IMR-90 (cell line): ENCODE results near the gene YPEL5.

Experiments
- BHLHE40 ChIP-seq: fragments of 150-350 bp; IDR thresholded peaks from 2 replicates; pipeline ENCODE4 v1.6.1; 2016; ENCODE audit warnings: mild to moderate bottlenecking, low read depth, low read length
- CTCF ChIP-seq: conservative IDR thresholded peaks from 2 replicates; pipeline ENCODE4 v1.5.1; 2012; ENCODE audit warnings: mild to moderate bottlenecking, low read depth, low read length, improper control_type of control experiment
- ELK1 ChIP-seq: fragments of 150-350 bp; IDR thresholded peaks from 2 replicates; pipeline ENCODE4 v1.6.1; 2016; ENCODE audit warnings: low read depth, mild to moderate bottlenecking, low read length, moderate library complexity, borderline replicate concordance
- MXI1 ChIP-seq: IDR thresholded peaks from 2 replicates; pipeline ENCODE4 v1.6.1; 2012; ENCODE audit warnings: low read depth, mild to moderate bottlenecking, low read length, moderate library complexity, borderline replicate concordance
- RAD21 ChIP-seq: IDR thresholded peaks from 2 replicates; pipeline ENCODE4 v1.6.1; 2012; ENCODE audit warnings: low read length, improper control_type of control experiment
- SMC3 ChIP-seq: fragments of 150-350 bp; IDR thresholded peaks from 2 replicates; pipeline ENCODE4 v1.6.1; 2016; ENCODE audit warnings: low read depth, mild to moderate bottlenecking, antibody characterized with exemption, low read length, moderate library complexity

- TF ChIP-seq SMC3: no peak
- no peak for TF ChIP-seq CTCF
- no peak for TF ChIP-seq BHLHE40
- no peak for TF ChIP-seq ELK1
- TF ChIP-seq MXI1: no peak
- TF ChIP-seq RAD21: no peak
Measured at GRCh38 chr2:30152385-30152784, 5.6 kb downstream of the YPEL5 start.
